ENCODE results near the gene QSOX1.
"Not testable (repeated sequence)": the region's sequence is repeated elsewhere in the genome, so short reads cannot be mapped to it uniquely, and the experiment has no call there.

The QSOX1 gene

GRCh38 chr1:180133193-180133592, 21.5 kb upstream of the QSOX1 start:
- no peak overlapping the region for H3K27ac ChIP-seq (ENCODE audit: low read length)
- no peaks in the 10 kb centered on the region for H3K27me3 ChIP-seq (ENCODE audit: low read depth, low read length)
- H3K4me3 ChIP-seq (ENCODE audit: low read depth in 1 of 2, low read length in 2 of 2) = no peak overlapping the region
- no peaks in the 10 kb centered on the region for H3K36me3 ChIP-seq (ENCODE audit: control insufficient read depth in 1 of 2, insufficient read depth in 2 of 2, low read length in 2 of 2)
- no peaks in the 10 kb centered on the region for H3K9me3 ChIP-seq (ENCODE audit: control insufficient read depth in 1 of 2, low read length in 2 of 2)
- no peaks in the 10 kb centered on the region for H3K4me1 ChIP-seq (ENCODE audit: control insufficient read depth in 1 of 2, insufficient read depth in 2 of 2, low read length in 2 of 2)

- H3K9me3 ChIP-seq (ENCODE audit: control insufficient read depth in 1 of 2, low read length in 2 of 2); H3K36me3 ChIP-seq (ENCODE audit: control insufficient read depth in 1 of 2, insufficient read depth in 2 of 2, low read length in 2 of 2); H3K4me1 ChIP-seq (ENCODE audit: control insufficient read depth in 1 of 2, insufficient read depth in 2 of 2, low read length in 2 of 2); H3K27ac ChIP-seq (ENCODE audit: low read length); H3K4me3 ChIP-seq (ENCODE audit: low read depth in 1 of 2, low read length in 2 of 2); H3K27me3 ChIP-seq (ENCODE audit: low read depth, low read length): not testable (repeated sequence)
Observed at GRCh38 chr1:180133688-180134087, 21.0 kb upstream of the QSOX1 start.

GRCh38 chr1:180135535-180135934, 19.1 kb upstream of the QSOX1 start:
- Histone ChIP-seq H3K27me3 (ENCODE audit: low read depth, low read length) (no peaks in the 10 kb centered on the region), H3K27ac (ENCODE audit: low read length) (no peak overlapping the region), H3K4me3 (ENCODE audit: low read depth in 1 of 2, low read length in 2 of 2) (no peak overlapping the region)

GRCh38 chr1:180136331-180136967, 18.2 kb upstream of the QSOX1 start:
- no peak overlapping the region for H3K27ac ChIP-seq (ENCODE audit: low read length)
- H3K27me3 ChIP-seq (ENCODE audit: low read depth, low read length) = no peaks in the 10 kb centered on the region
- no peaks in the 10 kb centered on the region for H3K4me1 ChIP-seq (ENCODE audit: control insufficient read depth in 1 of 2, insufficient read depth in 2 of 2, low read length in 2 of 2)
- no peak overlapping the region for H3K4me3 ChIP-seq (ENCODE audit: low read depth in 1 of 2, low read length in 2 of 2)
- H3K36me3 ChIP-seq (ENCODE audit: control insufficient read depth in 1 of 2, insufficient read depth in 2 of 2, low read length in 2 of 2) = no peaks in the 10 kb centered on the region
- H3K9me3 ChIP-seq (ENCODE audit: control insufficient read depth in 1 of 2, low read length in 2 of 2) = no peaks in the 10 kb centered on the region

More at GRCh38 chr1:180135535-180135934, 19.1 kb upstream of the QSOX1 start:
- Histone ChIP-seq H3K4me1 (ENCODE audit: control insufficient read depth in 1 of 2, insufficient read depth in 2 of 2, low read length in 2 of 2) (no peaks in the 10 kb centered on the region), H3K9me3 (ENCODE audit: control insufficient read depth in 1 of 2, low read length in 2 of 2) (no peaks in the 10 kb centered on the region), H3K36me3 (ENCODE audit: control insufficient read depth in 1 of 2, insufficient read depth in 2 of 2, low read length in 2 of 2) (no peaks in the 10 kb centered on the region)

- Histone ChIP-seq H3K4me1 (ENCODE audit: control insufficient read depth in 1 of 2, insufficient read depth in 2 of 2, low read length in 2 of 2) (no peaks in the 10 kb centered on the region), H3K9me3 (ENCODE audit: control insufficient read depth in 1 of 2, low read length in 2 of 2) (no peaks in the 10 kb centered on the region), H3K4me3 (ENCODE audit: low read depth in 1 of 2, low read length in 2 of 2) (no peak overlapping the region), H3K27me3 (ENCODE audit: low read depth, low read length) (no peaks in the 10 kb centered on the region), H3K36me3 (ENCODE audit: control insufficient read depth in 1 of 2, insufficient read depth in 2 of 2, low read length in 2 of 2) (no peaks in the 10 kb centered on the region), H3K27ac (ENCODE audit: low read length) (no peak overlapping the region)
Observed at GRCh38 chr1:180136968-180137356, 17.7 kb upstream of the QSOX1 start.

- H3K27ac ChIP-seq (ENCODE audit: low read length) = no peak overlapping the region
- no peaks in the 10 kb centered on the region for H3K27me3 ChIP-seq (ENCODE audit: low read depth, low read length)
- H3K4me1 ChIP-seq (ENCODE audit: control insufficient read depth in 1 of 2, insufficient read depth in 2 of 2, low read length in 2 of 2) = no peaks in the 10 kb centered on the region
- no peaks in the 10 kb centered on the region for H3K36me3 ChIP-seq (ENCODE audit: control insufficient read depth in 1 of 2, insufficient read depth in 2 of 2, low read length in 2 of 2)
- no peak overlapping the region for H3K4me3 ChIP-seq (ENCODE audit: low read depth in 1 of 2, low read length in 2 of 2)
- H3K9me3 ChIP-seq (ENCODE audit: control insufficient read depth in 1 of 2, low read length in 2 of 2) = no peaks in the 10 kb centered on the region
Observed at GRCh38 chr1:180137776-180138175, 16.9 kb upstream of the QSOX1 start.

GRCh38 chr1:180141381-180141934, 13.2 kb upstream of the QSOX1 start:
- Histone ChIP-seq H3K27me3 (ENCODE audit: low read depth, low read length) (no peaks in the 10 kb centered on the region), H3K27ac (ENCODE audit: low read length) (no peak overlapping the region), H3K4me1 (ENCODE audit: control insufficient read depth in 1 of 2, insufficient read depth in 2 of 2, low read length in 2 of 2) (no peaks in the 10 kb centered on the region), H3K36me3 (ENCODE audit: control insufficient read depth in 1 of 2, insufficient read depth in 2 of 2, low read length in 2 of 2) (no peaks in the 10 kb centered on the region), H3K9me3 (ENCODE audit: control insufficient read depth in 1 of 2, low read length in 2 of 2) (no peaks in the 10 kb centered on the region), H3K4me3 (ENCODE audit: low read depth in 1 of 2, low read length in 2 of 2) (no peak overlapping the region)

GRCh38 chr1:180143359-180143758, 11.3 kb upstream of the QSOX1 start:
- Histone ChIP-seq H3K9me3 (ENCODE audit: control insufficient read depth in 1 of 2, low read length in 2 of 2) (no peaks in the 10 kb centered on the region), H3K27ac (ENCODE audit: low read length) (no peak overlapping the region), H3K4me1 (ENCODE audit: control insufficient read depth in 1 of 2, insufficient read depth in 2 of 2, low read length in 2 of 2) (no peaks in the 10 kb centered on the region), H3K36me3 (ENCODE audit: control insufficient read depth in 1 of 2, insufficient read depth in 2 of 2, low read length in 2 of 2) (no peaks in the 10 kb centered on the region), H3K27me3 (ENCODE audit: low read depth, low read length) (no peaks in the 10 kb centered on the region), H3K4me3 (ENCODE audit: low read depth in 1 of 2, low read length in 2 of 2) (no peak overlapping the region)

GRCh38 chr1:180144659-180145357, 9.9 kb upstream of the QSOX1 start:
- Histone ChIP-seq H3K4me3 (ENCODE audit: low read depth in 1 of 2, low read length in 2 of 2) (no peak overlapping the region), H3K27ac (ENCODE audit: low read length) (peak overlapping the region; percentile 6)

GRCh38 chr1:180145446-180145845, 9.2 kb upstream of the QSOX1 start:
- H3K27me3 ChIP-seq (ENCODE audit: low read depth, low read length) = no peaks in the 10 kb centered on the region
- H3K4me1 ChIP-seq (ENCODE audit: control insufficient read depth in 1 of 2, insufficient read depth in 2 of 2, low read length in 2 of 2) = no peaks in the 10 kb centered on the region
- H3K36me3 ChIP-seq (ENCODE audit: control insufficient read depth in 1 of 2, insufficient read depth in 2 of 2, low read length in 2 of 2) = no peaks in the 10 kb centered on the region
- H3K4me3 ChIP-seq (ENCODE audit: low read depth in 1 of 2, low read length in 2 of 2) = no peak overlapping the region
- no peaks in the 10 kb centered on the region for H3K9me3 ChIP-seq (ENCODE audit: control insufficient read depth in 1 of 2, low read length in 2 of 2)
- H3K27ac ChIP-seq (ENCODE audit: low read length) = peak overlapping the region; percentile 6

More at GRCh38 chr1:180144659-180145357, 9.9 kb upstream of the QSOX1 start:
- Histone ChIP-seq H3K4me1 (ENCODE audit: control insufficient read depth in 1 of 2, insufficient read depth in 2 of 2, low read length in 2 of 2) (no peaks in the 10 kb centered on the region), H3K9me3 (ENCODE audit: control insufficient read depth in 1 of 2, low read length in 2 of 2) (no peaks in the 10 kb centered on the region), H3K36me3 (ENCODE audit: control insufficient read depth in 1 of 2, insufficient read depth in 2 of 2, low read length in 2 of 2) (no peaks in the 10 kb centered on the region), H3K27me3 (ENCODE audit: low read depth, low read length) (no peaks in the 10 kb centered on the region)

GRCh38 chr1:180150982-180151381, 3.7 kb upstream of the QSOX1 start:
- H3K27ac ChIP-seq (ENCODE audit: low read length) = no peak overlapping the region
- H3K36me3 ChIP-seq (ENCODE audit: control insufficient read depth in 1 of 2, insufficient read depth in 2 of 2, low read length in 2 of 2) = no peaks in the 10 kb centered on the region
- H3K9me3 ChIP-seq (ENCODE audit: control insufficient read depth in 1 of 2, low read length in 2 of 2) = no peaks in the 10 kb centered on the region
- no peak overlapping the region for H3K4me3 ChIP-seq (ENCODE audit: low read depth in 1 of 2, low read length in 2 of 2)
- H3K27me3 ChIP-seq (ENCODE audit: low read depth, low read length) = no peaks in the 10 kb centered on the region
- peaks cover 6 to 7% of the 10 kb centered on the region in 2 donors for H3K4me1 ChIP-seq (ENCODE audit: control insufficient read depth in 1 of 2, insufficient read depth in 2 of 2, low read length in 2 of 2)
